ENCODE data around the gene CD38. TPM values are rescaled to one million over a fixed set of nuclear protein-coding genes. Genes with fewer than 3 reads are reported as not detected.
"Not testable (repeated sequence)": the region's sequence is repeated elsewhere in the genome, so short reads cannot be mapped to it uniquely, and the experiment has no call there.

The CD38 gene
- total RNA-seq, 1 donor from 2014 or later, result not detected

DNA sequence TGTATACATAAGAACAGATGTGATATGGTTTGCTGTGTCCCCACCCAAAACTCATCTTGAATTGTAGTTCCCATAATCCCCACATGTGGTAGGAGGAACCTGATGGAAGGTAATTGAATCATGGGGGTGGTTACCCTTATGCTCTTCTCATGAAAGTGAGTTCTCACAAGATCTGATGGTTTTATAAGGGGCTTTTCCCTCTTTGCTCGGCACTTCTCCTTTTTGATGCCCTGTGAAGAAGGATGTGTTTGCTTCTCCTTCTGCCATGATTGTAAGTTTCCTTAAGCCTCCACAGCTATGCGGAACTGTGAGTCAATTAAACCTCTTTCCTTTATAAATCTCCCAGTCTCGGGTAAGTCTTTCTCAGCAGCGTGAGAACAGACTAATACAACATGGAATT lies 83.1 kb downstream of the CD38 start:
- not testable (repeated sequence) for DNase-seq (ENCODE audit: low read depth)

DNA sequence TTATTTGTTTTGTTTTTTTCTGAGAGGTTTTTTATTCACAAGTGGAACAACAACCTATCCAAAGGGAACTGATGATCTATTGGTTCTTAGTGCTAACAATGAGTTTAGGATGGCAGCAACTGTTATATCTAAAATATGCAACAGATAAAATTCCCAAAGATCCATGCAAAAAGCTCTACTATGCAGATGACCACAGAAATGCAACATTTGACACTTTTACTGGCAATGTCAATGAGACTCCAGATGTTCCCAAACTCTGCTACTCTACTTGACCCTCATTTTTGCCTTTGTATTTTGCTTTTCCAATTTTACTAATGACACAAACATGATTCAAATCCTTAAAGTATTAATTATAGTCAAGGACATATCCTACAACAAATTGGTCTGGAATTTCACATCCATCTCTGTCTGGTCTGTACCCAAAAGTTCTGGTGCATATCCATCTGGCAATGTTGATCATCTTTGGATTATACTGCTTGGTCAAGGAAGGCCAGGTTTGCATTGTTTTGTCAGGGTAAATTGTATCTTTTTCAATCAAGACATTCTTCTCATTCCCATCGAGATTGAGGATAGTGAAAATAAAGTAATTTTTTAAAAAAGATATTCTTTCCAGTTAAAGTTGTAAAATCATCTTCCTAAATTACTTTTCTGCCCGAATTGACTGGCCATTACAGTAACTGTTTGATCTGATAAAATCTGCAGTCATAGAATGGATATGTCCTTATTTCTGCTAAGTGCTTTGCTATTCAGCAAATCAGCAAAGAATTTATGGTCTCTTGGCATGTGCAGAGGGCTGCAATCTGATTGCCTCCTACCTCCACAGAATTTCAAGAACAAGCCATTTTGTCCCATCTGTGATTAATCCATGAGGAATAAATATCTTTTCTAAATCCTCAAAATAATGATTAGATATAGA lies 86.8 kb downstream of the CD38 start:
- DNase-seq (ENCODE audit: low read depth), result no peak

DNA sequence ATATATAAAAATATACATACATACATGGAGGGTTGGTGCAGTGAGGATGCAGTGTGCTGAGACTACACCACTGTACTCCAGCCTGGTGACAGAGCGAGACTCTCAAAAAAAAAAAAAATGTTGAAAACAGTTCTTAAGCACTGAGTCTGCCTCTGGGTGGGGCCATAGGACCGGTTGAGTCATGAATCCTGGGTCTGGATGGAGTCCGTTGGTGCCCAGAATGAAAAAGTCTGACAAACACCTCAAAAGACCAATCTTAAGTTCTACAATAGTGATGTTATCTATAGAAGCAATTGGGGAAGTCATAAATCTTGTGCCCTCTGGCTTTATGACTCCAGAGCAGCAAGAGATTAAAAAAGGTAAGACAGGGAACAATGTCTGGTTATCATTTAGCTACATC lies 90.0 kb downstream of the CD38 start:
- no peak for DNase-seq (ENCODE audit: low read depth)

DNA sequence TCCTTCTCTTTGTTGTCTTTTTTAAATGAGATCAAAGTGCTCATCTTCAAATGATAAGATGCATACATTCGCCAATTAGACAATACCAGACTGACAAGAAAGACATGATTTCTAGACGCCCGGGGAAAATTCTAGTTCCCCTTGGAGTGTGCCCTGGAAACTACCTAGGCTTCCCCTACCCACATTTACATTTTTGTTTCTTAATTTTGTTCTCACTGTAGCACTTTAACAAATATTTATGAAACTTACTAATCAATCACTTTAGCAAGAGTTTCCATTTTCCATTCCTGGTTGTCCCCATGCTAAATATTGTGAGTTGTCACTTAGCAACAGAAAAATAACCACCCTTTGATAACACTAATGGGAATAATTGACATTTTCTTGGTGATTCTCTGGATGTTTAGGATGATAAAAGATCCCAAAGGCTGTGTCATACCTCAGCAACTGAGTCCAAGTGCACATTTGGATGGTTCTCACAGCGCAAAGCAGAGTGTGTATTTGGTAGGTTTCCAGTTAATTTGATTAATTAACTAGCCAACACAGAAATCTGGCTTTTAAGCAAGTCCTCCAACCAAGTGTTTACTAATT lies 90.8 kb downstream of the CD38 start:
- DNase-seq (ENCODE audit: low read depth), result no peak

DNA sequence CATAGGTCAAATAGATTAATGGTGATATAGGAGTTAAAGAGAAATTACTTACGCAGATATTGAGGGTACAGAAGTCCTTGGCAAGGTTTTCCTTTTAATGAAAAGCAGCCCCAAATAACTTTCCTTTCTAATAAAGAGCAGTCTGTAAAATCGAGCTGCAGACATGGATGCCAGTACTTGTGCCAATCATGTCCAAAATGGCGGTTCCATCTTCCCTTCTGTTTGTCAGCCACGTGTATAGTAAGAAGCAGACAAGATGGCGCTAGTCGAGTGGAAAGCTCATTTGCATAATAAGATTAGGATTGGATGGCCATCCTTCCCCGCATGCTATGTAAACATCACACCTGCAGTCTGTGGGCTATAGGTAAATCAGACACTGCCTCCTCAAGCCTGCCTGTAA lies 92.0 kb downstream of the CD38 start:
- no peak for DNase-seq (ENCODE audit: low read depth)

DNA sequence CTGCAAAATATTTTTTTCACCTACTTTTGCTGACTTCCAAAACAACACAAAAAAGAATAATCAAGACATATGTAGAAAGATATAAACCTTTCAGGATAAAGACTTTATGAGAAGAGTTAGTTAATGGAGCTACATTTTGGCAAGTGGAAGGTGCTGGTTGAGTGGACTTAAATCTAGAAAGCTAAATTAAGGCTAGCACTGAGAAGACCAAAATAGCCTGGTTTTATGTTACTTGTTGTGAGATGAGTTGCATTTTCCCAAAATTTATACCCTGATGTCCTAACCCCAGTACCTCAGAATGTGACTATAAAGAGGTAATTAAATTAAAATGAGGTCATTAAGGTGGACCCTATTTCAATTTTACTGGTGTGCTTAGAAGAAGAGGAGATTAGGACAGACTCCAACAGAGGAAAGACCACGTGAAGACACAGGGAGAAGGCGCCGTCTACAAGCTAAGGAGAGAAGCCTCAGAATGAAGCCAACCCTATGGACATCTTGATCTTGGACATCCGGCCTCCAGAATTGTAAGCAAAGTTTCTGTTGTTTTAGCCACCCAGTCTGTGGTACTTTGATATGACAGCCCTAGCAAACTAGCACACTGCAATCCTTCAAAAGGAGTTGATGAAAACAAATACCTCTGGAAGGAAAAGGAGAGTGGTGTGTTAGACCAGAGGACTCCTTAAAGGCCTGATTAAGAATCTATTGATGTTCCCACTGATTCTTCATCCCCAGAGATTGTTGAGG lies 93.0 kb downstream of the CD38 start:
- DNase-seq (ENCODE audit: low read depth), result no peak

DNA sequence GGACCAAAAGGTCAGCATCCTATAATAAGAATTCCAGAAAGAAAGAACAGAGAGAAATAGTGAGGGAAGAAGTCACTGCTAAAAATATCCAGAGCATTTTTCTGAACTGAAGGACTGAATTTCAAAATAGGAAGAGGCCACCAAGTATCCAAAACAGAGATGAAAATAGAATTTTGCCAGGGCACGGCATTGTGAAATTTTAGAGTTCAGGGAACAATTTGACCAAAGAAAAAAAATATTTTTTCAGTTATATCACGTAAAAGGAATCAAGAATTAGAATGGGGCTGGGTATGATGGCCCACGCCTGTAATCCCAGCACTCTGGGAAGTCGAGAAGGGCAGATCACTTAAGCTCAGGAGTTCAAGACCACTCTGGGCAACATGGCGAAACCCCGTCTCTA lies 95.0 kb downstream of the CD38 start:
- no peak for DNase-seq (ENCODE audit: low read depth)

DNA sequence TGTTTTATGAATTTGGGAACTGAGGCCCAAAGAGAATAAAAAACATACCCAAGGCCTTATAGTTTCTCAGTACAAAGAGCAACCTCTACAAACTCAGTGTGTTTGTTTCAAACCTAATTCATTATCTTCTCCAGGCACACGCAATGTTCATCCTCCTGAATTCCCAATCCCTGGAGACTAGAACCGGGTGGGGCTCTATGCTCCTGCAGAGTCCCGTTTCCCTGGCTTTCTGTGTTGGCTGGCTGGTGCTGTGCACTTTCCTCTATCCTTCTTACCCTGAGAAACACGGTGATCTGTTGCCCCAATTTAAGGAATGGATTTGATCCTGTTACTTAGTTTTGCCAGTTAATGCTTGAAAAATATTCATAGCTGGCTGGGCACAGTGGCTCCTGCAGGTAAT lies 96.5 kb downstream of the CD38 start:
- DNase-seq (ENCODE audit: low read depth), result no peak

DNA sequence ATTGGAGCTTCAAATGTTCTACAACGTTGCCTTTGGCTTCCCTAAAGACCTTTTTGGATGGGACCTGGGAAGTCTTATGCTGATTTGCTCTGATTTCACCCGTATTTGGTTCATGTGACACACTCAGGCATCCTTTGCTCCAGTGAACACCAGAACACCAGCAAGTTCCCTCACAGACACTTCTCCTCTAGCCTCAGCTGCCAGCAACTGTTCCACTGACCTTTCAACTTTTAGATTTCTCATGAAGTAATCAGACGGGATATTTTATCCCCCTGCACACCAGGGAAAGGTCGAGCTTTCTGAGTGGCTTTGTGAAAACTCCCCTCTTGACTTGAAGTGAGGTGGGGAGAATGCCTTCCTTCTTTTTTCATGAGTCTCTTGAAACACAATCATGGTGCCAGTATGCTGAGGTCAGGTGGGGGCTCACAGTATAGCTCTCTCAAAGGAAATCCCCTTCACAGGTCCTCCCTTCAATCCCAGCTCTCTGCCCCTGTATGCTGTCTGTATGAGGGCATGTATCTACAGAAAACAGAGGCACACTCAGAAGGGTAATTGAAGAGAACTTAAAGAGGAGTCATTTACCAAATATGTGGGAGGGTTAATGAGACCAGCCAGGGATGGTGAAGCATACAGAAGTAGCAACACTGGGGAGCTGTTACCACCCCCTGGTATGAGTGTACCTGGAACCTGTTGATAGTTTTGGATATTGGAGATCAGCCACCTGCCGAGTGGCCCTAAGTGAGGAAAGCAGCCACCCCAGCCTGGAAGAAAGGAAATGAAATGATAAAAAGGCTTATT lies 97.7 kb downstream of the CD38 start:
- no peak for DNase-seq (ENCODE audit: low read depth)

DNA sequence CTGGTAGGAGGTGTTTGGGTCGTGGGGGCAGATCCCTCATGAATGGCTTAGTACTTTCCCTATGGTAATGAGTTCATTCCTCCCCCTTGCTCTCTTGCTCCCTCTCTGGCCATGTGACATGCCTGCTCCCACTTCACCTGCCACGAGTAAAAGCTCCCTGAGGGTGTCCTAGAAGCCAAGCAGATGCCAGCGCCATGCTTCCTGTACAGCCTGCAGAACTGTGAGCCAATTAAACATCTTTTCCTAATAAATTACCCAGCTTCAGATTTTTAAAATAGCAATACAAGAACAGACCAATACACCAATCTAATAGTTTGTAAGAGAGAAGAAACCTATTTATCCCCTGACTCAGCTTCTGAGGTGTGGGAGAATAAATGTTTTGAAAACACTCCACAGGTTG lies 99.9 kb downstream of the CD38 start:
- no peak for DNase-seq (ENCODE audit: low read depth)

DNA sequence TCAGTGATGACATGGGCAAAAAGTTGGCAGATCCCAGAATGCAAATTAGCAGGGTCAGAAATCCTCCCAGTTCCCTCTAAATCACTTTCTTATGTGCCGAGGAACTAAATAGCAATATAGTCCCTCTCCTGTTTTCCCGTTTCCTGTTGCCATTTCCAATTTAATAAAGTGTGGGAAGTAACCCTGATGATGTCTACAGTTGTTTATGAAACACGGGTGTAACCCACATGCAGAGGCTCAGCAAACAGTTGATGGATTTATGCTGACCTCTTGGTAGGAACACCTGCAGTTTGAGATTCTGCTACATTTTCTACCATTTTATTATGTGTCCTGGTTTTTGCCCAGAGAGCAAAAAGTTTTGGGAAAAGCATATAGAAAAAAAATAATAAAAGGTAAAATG lies 103.7 kb downstream of the CD38 start:
- DNase-seq (ENCODE audit: low read depth), result no peak

DNA sequence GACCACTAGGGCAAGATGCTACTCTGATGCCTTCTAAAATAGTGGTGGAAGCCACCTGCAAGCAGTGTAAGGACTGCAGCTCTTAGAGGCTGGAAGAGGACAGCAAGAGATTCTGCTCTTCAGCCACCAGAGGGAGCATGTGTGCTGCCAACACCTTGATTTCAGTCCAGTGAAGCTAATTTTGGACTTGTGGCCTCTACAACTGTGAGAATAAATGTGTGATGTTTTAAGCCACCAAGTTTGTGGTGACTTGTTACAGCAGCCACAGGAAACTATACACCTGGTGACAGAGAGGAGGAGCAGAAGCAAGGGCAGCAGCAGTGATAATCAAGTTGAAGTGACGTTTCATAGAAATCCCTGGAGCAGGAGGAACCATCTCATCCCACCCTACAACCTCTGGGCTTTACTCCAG lies 104.6 kb downstream of the CD38 start:
- DNase-seq (ENCODE audit: low read depth), result peak; percentile 83

DNA sequence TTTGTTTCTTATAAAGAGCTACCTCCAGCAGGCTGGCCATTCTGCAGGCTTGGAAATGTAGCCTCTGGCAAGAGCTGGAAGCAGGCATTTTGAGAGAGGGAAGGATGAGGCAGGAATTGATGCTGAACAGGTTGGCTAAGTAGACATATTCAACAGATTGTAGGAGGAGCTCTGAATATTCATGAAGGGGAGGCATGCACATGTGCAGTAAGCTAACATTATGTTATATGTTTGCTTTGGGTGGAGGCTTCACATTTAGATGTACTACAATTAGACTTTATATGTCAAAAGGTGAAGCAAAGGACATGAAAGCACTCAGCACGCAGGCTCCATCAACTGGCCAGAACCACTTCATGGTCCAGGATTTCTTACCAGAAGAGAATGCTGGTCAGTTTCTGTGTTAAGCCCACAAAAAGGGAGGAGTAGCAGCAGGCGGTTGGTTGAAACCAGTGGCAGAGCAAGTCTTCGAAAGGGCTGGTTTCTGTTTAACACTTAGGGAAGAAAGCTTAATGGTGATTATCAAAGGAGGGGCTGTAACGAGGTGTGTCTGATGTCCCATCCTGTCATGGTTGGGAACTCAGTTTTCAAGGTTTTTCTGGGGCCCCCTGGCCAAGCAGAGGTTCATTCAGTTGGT lies 105.6 kb downstream of the CD38 start:
- no peak for DNase-seq (ENCODE audit: low read depth)

DNA sequence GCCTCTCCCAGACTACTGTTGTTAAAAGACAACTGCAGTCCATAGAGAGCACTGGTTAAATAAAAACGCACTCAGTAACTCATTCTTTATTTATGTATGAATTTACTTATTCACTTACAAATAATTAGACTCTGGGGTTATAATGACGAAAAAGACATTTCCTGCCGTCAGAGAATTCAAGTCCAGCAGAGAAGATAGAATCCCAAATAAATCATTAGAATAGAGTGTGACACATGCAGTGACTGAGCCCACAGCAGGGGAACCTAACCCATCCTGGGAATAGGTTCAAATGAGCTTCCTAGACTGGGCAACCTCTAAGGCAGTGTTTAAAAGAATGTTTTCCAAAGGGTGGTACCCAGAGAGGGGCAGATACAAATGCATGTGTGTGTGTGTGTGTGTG lies 106.5 kb downstream of the CD38 start:
- no peak for DNase-seq (ENCODE audit: low read depth)

DNA sequence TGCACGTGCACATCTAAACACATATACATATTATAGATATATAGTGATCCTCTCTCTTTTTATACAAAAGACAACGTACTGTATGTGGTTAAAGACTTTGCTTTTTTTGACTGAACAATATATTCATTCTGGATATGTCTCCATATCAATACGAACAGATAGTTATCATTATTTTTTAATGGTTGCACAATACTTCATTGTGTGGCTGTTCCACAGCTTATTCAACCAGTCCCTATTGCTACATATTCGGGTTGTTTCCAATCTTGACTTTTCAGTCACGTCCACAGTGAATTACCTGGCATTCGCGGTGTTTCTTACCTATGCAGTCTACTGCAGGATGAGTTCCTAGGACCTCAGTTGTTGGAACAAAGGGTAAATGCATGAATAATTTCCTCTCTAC lies 107.3 kb downstream of the CD38 start:
- no peak for DNase-seq (ENCODE audit: low read depth)

DNA sequence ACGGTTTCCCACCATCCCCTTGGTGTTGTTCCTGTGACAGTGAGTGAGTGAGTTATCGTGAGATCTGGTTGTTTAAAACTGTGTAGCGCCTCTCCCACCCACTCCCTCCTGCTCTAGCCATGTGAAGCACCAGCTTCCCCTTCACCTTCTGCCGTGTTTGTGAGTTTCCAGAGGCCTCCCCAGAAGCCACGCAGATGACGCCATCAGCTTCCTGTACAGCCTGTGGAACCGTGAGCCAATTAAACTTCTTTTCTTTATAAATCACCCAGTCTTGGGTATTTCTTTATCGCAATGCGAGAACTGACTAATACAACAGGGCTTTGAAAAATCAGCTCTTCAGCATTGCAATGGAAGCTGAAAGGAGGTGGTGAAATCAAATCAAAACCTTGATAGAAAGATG lies 110.4 kb downstream of the CD38 start:
- no peak for DNase-seq (ENCODE audit: low read depth)

DNA sequence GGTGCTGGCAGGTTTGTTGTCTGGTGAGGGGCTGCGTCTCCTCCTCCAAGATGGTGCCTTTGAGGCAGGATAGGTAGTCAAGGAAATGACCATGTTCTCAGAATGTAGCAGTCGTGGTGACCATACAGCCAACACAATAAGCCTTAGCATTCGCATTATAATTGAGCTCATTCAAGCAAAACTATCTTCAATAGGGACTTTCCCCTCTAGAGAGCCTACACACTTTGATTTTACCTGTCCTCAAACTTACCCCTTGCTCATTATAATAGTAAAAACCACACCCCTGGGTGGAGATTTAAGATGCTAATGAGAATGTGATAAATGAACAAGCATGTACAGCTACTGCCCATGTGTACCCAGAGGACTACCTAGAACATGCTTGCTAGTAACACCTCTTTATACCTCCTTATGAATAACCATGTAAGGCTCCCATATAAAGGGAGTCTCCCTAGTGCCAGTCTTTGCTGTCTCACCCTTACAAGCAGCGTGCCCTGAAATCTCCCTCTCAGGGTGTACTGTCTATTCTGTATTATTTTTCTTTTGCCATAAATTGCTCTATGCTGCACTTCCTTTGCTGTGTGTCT lies 112.2 kb downstream of the CD38 start:
- no peak for DNase-seq (ENCODE audit: low read depth)

DNA sequence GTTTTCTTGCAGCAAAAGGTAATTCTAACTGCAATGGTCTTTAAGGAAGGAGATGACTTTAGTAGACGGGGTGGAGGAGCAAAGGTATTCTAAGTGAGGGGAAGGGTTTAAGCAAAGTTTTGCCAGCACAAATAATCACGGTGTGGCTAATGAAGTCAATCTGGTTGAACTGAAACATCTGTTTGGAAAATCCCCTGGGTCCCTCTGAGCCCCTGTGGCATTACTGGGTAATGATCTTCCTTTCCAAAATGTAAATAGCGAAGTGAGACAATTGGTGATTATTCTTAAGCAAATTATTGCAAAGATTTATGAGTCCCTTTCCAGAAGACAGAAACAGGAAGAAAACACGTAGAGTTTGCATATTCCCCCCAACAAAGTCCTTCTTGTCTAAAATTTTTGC lies 113.2 kb downstream of the CD38 start:
- DNase-seq (ENCODE audit: low read depth), result no peak

DNA sequence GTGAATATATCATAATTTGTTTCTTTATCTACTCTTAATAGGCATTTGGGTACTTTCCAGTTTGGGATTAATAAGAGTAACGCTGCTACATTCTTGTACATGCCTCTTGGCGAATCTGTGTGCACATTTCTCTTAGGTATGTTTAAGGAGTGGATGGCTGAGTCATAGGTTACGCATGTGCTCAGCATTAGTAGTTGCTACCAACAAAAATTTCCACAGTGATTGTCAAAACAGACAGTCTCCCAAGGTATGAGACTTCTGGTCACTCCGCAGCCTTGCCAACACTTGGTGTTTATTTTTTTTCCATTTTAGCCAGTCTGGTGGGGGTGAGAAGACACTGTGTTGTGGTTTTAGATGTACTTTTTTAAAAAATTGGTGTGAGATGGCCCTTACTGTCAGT lies 115.8 kb downstream of the CD38 start:
- peak; percentile 65 for DNase-seq (ENCODE audit: low read depth)

DNA sequence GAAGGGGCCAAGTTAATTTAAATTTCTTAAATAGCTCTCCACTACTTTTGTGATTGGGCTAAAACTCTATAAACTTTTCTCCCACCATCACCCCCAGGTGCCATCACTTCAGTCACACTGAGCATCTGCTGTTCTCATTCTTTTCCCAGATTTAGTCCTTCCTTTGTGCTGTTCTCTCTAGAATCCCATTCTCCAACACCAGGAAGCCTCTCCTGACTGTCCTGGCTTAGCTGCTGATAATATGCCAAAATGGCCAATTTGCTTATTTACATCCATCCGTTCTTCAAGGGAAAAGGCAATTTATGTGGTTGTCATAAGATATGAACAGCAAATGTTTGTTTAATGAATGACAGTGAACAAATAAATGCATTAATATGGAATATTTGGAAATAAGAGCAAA lies 116.3 kb downstream of the CD38 start:
- no peak for DNase-seq (ENCODE audit: low read depth)

Data from myocyte (in vitro differentiated cells).